ENCODE measurements around the gene LTBP2.
A peak's percentile ranks its signal among the peaks of the same experiment; 100 is the strongest.

LTBP2 gene

DNA sequence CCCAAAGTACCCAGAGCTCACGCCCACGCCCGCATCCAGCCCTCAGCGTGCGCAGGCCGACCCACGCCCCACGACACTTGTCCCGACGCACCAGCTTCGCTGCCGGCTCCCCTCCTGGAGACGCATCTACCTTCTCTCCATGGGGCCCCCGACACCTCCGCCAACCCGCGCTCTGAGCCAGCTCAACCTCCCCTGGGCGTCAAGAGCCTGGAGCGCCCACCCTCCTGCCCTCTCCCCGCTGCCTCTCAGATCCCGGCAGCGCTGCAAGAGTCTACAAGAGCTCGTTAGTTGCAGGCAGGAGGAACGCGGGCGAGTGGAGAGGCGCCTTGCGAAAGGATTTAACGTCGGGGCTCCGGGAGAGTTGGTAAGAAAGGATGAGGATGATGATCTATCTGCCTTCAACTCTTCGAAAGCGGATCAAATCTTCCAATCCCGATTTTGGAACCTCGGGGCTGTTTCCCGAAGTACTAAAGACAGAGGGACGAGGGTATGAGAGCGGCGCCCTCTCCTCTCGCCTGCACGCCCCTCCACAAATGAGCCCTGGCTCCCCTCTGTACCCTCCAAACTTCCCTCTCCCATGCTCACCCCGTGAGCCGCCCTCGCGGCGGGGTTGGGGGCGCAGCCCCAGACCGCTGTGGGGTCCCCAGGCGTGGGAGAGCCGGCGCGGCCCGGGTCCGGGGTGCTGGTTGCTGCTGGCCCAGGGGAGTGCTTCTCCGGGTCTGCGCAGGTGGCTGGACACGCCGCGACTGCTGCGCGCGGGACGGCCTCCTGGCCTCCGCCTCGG lies 979 bp downstream of the LTBP2 start:
- DNase-seq, result no peak

GRCh38 chr14:74610199-74610865 lies 1.7 kb downstream of the LTBP2 start:
- DNase-seq, result no peak

DNA sequence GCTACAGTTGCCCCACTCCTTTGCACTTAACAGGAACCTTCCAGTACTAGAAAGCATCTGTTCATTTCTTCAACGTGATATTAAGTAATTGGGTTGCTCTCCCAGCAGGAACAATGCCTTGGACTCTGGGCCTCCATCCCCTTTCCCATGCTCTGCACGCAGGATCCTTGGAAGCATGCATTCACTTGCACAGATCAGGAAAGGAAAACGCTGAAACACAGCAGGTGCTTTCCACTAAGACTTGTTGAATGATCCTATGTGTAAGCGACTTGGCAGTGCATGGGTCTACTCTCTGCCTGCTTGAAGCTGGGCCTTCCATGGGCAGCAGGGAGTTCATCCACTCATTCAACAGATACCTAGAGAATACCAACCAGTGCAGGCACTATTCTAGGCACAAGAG lies 2.3 kb downstream of the LTBP2 start:
- no peak for DNase-seq

DNA sequence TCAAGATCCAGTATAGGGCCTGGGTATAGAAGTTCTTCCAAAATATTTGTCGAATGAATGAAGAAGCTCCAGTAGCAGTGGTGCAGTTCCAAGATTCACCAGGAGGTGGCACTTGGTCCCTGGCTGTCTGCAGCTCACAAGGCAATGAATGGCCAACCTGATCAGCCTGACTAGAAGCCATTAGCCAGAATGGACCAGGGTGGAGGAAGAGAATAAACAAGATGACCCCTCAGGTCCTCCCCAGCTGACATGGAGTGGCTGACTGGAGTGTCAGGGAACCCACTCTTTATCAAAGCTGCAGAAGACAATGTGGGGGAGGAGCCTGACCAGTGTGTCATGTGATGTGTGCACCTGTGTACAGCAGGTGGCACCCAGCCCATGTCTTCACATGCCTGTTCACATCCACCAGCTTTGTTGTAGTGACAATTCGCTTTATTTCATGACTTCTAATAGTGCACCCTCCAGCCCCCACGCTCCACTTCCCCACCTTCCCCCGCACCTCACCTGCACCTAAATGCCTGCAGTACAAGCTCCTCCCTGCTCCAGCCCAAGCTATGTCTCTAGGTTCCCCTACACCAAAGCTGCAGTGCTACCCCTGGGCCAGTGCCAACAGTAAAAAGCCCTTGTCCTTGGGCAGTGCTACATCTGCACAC lies 3.0 kb downstream of the LTBP2 start:
- DNase-seq, result peak; percentile 75

DNA sequence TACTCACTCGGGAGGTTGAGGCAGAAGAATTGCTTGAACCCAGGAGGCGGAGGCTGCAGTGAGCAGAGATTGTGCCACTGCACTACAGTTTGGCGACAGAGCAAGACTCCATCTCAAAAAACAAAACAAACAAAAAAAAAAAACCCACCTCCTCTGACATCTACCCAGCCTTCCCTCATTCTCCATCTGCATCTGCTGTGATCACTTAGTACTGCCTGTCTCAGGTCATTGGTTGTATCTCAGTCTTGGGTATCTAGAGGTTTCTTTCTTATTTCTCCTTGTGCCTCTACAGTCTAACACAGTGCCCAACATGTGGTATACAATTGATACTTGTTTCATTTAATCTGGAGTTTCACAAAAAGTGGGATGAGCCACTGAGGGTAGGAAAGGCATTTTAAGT lies 5.3 kb downstream of the LTBP2 start:
- no peak for DNase-seq

GRCh38 chr14:74605531-74606223 lies 6.4 kb downstream of the LTBP2 start:
- no peak for DNase-seq

DNA sequence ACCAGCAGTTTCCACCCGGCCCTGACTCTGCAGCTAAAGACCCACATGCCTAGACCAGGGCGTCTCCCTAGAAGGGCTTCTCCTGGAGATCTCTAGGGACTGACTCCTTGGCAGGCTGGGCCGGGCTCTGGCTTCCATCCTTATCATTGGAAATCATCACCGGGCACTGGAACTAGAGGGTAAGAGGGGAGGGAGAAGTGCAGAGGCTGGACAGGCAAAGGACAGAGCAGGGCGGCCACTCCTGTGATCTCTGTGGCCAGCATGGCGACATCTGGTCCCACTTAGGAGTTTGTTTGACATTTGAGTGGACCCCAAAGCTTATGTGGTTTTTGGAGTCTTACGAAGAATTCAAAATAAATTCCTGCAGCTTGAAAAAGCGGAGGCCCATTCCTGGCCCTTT lies 7.1 kb downstream of the LTBP2 start:
- DNase-seq, result no peak

DNA sequence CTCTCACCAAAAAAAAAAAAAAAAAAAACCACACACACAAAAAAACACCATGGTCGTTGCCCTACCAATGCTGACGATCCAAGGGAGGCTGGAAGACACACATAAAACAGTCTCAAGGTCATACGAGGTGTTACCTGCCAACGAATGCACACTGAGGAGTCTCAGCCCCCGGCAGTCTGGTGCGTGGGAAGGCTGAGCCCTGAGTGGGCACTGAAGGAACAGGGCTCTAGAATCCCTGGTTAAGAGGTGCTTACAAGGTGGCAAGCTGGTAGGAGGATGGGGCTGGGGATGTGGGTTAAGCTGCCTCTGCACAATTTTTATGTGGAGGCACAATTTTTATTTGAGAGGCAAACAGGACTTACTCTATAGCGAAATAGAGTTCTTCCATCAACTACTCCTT lies 7.9 kb downstream of the LTBP2 start:
- no peak for DNase-seq

DNA sequence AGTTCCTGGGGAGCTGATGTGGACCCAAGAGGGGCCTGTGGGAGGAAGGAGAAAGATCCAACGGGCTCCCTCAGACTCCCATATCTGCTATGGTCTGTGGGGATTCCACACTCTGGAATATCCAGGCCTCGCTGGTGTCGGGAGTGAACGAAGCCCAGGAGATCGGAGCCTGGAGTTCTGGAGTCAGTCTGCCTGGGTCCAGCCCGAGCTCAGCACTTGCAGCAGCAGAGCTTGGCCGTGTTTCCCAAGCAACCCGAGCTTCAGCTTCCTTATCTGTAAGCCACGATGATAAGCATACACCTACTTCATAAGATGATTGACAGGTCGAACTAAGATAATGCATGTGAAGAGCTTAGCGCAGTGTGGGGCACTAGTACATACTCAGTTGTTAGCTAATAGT lies 10.1 kb downstream of the LTBP2 start:
- DNase-seq, result no peak

- DNase-seq, result no peak
Measured at GRCh38 chr14:74599946-74600345, 12.1 kb downstream of the LTBP2 start.

- DNase-seq, result no peak
Measured at GRCh38 chr14:74599321-74599761, 12.7 kb downstream of the LTBP2 start.

- DNase-seq, result no peak
Measured at GRCh38 chr14:74596741-74597450, 15.1 kb downstream of the LTBP2 start.

DNA sequence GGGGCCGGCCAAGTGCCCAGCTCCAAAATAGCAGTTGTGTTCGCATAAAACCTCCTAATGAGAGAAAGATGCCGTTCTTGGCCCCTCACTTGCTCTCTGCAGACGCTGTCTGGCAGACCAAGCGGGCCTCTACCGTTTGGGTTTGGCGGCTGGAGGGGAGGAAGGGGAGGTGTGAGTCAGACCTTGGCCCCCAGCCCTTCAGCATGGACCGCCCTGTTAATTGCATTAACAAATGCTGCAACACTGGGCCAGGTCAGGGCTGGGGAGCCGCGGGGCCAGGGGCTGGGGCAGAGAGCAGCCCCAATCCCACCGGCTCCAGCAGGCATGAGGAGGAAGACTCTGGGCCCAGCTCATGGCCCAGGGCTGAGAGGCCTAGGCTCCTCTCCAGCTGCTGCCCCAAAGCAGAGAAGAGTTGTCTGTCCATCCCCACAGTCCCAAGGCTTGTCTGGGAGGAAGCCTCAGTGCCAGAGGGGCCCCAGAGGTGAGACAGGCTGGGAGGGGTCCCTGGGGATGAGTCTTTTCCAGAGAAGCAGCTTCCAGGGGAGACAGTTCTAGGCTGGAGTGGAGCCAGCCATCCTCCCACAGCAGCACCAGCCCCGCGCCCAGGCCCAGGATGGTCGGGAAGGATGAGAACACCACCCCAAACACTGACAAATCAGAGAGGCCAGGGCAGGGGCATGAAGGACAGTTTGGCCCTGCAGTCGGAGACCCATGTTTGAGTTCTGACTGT lies 16.9 kb downstream of the LTBP2 start:
- no peak for DNase-seq

- DNase-seq, result no peak
Measured at GRCh38 chr14:74594606-74595005, 17.4 kb downstream of the LTBP2 start.

GRCh38 chr14:74594029-74594428 lies 18.0 kb downstream of the LTBP2 start:
- no peak for DNase-seq

GRCh38 chr14:74593241-74593953 lies 18.6 kb downstream of the LTBP2 start:
- DNase-seq, result no peak

- DNase-seq, result no peak
Measured at GRCh38 chr14:74592476-74593201, 19.4 kb downstream of the LTBP2 start.

GRCh38 chr14:74591899-74592298 lies 20.1 kb downstream of the LTBP2 start:
- DNase-seq, result no peak

DNA sequence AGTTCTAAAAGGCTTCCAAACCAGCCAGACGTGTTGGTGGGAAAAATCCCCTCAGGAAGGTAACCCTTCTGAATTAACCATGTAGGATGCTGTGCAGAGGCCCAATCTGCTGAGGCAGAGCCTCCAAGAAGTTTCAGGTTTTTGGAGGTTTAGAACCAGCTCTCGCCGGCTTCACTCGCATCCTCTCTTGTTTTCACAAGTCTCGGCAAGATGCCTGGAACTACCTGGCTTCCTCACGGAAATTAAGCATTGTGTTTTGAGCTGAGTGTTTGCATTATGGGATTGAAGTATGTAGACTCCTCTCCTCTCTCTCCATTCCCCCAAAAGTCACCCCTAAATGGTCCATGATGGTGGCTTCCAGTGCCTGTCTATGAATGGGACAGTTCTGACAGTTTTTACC lies 20.6 kb downstream of the LTBP2 start:
- no peak for DNase-seq

DNA sequence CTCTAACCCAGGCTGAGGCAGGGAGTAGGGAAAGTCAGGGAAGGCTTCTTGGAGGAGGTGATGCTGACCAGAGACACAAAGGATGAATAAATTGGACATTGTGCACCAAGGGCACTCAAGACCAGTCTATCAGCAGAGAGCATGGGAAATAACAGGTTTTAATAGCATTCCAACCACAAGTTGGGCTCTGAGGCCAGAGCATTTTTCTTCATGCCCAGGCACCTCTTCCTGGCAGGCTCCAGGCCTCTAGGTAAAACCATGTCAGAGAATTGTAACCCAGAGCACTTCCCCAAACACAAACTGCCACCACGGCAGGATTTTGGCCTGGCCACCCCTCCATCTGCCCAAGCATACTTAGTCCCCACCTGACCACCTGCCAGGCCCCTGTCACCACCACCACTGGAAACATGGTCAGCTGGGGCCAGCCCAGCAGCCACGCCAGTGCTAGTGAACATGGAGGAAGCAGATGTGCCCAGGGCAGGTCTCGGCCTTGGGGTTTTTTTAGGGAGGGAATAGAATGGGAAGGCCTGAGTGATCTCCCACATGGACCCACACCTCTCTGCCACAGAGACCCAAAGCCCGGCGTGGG lies 22.7 kb downstream of the LTBP2 start:
- no peak for DNase-seq
